GM12875 (cell line): Measurements from ENCODE around the gene CACNA1D.

Experiments
- H3K4me3 ChIP-seq: one replicate; pipeline ENCODE4 v1.5.1; 2011; ENCODE audit warnings: low read depth, low read length, control low read depth
- TF ChIP-seq, protein P1 (sequence below): IDR thresholded peaks from 2 replicates; pipeline ENCODE4 v1.5.1; 2011; ENCODE audit warnings: low read depth, mild to moderate bottlenecking, control low read depth, inconsistent platforms, low read length, moderate library complexity, borderline replicate concordance; ENCODE audit not compliant: insufficient read depth

Gene CACNA1D

DNA sequence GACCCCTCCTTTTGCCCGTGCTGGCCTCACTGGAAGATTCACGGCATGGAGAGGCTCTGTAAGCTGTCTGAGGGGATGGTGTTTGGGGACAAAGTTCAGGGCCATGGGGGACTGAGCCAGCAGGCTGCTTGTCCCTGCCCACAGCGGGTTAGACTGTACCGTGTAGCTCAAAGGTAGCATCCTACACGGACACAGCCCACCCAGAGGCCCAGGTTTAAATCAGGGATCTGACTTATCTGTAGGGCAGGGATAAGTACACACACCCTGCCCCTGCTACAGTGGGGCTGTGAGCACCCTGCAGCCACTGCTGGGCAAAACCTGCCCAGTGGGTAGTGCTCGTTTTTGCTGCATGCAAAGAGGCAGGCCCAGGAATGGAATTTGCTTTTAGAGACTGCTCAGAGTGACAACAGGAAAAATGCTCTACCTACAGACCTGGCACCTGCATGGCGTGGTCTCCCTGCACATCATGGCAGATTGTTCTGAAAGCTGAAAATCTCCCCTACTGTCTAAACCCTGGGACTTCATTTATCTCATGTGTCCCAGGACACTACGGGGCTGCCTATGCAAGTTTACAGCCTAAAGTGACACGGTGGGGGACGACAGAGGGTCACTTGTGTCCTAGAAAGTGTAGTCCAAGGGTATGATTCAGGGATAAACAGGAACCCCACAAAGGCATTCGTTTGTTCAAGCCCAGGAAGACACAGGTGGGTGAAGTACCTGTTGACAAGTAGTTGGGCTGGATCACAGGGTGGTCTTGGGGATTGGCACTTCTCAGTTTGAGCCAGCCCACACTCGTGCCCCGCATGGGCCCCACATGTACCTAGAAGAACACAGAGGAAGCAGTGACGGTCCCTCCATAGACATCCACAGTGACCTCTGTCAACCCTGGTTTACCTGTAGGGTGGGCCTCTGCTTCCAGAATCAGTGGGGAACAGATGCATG, 324.1 kb downstream of the CACNA1D start:
- TF ChIP-seq, protein P1, sequence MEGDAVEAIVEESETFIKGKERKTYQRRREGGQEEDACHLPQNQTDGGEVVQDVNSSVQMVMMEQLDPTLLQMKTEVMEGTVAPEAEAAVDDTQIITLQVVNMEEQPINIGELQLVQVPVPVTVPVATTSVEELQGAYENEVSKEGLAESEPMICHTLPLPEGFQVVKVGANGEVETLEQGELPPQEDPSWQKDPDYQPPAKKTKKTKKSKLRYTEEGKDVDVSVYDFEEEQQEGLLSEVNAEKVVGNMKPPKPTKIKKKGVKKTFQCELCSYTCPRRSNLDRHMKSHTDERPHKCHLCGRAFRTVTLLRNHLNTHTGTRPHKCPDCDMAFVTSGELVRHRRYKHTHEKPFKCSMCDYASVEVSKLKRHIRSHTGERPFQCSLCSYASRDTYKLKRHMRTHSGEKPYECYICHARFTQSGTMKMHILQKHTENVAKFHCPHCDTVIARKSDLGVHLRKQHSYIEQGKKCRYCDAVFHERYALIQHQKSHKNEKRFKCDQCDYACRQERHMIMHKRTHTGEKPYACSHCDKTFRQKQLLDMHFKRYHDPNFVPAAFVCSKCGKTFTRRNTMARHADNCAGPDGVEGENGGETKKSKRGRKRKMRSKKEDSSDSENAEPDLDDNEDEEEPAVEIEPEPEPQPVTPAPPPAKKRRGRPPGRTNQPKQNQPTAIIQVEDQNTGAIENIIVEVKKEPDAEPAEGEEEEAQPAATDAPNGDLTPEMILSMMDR = no peak
- H3K4me3 ChIP-seq = no peak overlapping the region

DNA sequence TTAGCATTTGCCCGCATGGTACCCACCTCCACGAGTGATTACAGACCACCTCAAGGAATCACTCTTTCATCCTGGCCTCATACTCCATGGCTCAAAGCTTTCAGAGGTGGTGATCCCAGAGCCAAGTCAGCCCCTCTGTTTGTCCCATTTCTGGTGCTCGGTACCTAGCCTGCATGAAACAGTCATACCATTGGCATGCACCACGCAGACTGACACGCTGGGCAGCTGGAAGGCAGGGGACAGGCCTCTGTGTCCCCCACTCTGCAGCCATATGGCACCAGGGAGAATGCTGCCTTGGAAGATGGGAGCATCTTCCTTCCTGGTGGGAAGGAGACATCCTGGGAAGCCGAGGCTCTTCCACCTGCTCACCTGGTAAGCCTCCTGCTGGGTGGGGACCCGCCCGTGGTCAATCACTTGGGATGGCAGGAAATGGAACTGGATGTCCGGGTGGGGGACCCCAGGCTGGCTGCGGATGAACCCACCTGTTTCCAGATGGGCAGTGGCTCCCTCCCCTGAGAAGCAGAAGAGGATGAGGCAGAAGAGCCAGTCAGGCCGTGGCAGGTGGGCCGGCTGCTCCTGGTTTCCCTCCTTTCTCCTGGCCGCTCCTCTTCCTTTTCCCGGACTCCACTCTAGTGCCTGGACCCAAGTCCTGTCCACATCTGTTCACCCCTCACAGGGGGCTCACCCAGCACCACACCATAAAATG, 324.9 kb downstream of the CACNA1D start:
- H3K4me3 ChIP-seq = no peak overlapping the region
- TF ChIP-seq, protein P1 = no peak

DNA sequence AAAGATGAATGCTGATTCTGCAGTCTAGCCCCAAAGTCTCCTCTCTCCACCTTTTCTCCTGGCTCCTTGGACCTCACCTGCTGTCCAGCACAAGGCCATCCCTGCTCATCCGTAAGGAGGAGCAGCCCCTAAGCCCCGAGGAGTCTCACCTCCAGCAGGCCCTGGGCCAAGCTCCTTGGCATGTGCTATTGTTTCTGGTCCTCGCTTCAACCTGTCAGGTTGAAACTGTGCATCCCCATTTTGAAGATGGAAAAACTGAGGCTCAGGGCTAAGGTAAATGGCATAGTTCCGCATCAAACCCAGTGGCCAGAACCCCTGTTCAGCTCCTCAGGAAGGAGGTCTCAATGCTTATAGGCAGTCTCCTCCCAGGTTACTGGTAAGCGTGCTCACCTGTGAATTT, 325.7 kb downstream of the CACNA1D start:
- TF ChIP-seq, protein P1 = no peak
- H3K4me3 ChIP-seq = no peak overlapping the region

DNA sequence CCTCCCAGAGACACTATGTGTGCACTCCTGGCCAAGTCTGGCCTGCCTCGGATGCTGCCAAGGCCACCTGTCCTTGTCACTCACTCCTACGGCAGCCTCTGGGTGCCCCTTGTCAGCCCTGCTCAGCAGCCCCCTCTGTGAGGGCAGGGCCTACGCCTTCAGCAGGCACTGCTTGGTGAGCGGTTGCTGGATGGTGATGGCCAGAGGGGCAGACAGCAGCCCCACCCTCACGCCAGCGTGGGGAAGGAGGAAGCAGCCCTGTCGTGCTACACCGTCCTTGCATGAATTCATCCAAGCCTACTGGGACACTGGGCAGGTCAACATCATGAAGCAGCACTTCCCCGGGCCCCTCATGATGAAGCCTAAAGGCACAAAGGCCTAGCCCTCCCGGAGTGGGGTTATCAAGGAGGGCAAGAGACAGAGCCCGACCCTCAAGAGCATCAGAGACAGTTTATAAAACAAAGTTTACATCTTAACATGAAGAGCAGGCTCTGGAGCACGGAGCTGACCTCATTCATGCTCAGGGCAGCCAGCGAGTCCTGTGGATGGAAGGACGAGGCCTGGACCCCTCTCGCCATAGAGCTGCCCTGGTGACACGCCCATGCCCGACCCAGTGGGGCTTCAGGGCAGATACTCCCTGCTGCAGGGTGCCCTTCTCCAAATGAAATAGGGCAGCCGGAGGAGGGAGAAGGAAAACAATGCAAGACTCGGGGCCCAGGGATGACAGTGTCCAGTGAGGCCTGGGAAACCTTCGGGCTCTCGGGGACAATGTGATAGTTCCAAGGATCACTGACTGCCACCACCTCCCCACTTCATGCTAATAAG, 326.6 kb downstream of the CACNA1D start:
- H3K4me3 ChIP-seq = no peak overlapping the region
- TF ChIP-seq, protein P1 = no peak

DNA sequence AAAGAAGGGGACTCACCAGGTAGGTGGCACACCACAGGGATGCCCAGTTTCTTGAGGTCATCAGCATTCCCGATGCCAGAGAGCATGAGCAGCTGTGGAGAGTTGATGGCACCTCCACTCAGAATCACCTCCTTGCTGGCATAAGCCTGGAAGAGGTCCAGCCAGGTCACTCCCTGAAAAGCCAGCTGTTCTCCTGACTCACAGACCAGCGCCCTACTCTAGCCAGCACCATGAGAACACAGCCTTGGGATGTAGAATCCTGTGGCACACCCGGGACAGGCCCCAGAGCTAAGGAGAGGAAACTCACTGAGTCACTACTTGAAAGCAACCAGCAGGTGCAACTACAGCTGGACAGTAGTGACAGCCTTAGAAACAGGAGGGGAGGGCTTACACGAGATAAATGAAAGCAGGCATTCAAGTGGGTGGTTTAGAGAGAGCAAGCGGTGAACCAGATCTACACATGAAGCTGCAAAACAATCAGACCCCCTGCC, 327.3 kb downstream of the CACNA1D start:
- TF ChIP-seq, protein P1 = no peak
- no peak overlapping the region for H3K4me3 ChIP-seq

DNA sequence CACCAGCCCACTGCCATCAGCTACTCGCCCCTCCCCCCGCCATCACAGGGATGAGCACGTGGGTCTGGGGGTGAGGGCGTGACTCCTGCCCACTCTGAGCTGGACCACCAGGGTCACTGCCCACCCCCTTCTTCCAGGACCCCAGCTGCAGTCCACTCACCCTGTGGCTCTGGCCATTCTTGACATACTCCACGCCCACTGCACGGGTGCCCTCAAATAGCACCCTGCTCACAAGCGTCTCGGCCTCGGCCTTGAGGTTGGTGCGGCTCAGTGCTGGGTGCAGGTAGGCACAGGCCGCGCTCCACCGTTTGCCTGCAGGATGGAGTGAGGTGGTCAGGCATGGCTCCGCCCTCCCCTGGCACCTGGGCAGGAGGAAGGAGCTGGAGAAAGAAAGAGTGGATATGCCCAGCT, 327.9 kb downstream of the CACNA1D start:
- no peak overlapping the region for H3K4me3 ChIP-seq
- TF ChIP-seq, protein P1 = no peak
